ENCODE results near the gene INSM1.

Gene INSM1

DNA sequence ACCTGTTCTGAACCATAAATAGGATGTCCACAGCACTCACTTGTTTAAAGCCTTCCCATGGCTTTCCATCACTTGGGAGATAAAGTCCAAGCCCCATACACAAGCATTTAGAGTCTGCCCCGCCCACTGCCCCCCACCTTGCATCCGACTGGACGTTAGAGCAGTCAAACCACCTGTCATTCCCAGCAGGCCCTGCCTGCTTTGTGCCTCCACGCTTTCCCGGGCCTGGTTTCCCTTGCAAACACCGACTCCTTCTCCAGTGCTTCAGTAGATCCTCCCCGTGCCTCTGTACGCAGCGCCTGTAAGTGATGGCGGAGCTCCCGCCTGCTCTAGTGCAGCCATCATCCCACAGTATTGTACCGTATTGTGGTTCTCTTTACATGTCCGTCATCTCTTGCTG, 38.3 kb upstream of the INSM1 start:
- H3K9ac ChIP-seq (ENCODE audit: low read depth, low read length, poor library complexity, severe bottlenecking) = no peak overlapping the region
- no peaks in the 10 kb centered on the region for H3K9me3 ChIP-seq (ENCODE audit: insufficient read depth, low read depth, low read length)
- H3K4me3 ChIP-seq (ENCODE audit: low read length, poor library complexity, severe bottlenecking) = no peak overlapping the region
- H3K27me3 ChIP-seq (ENCODE audit: insufficient read depth, low read length, poor library complexity, severe bottlenecking) = no peaks in the 10 kb centered on the region
- no peaks in the 10 kb centered on the region for H3K79me2 ChIP-seq (ENCODE audit: insufficient read depth, low read length)
- no peaks in the 10 kb centered on the region for H3K9me2 ChIP-seq (replicated peaks; ENCODE audit: low read depth, low read length)
- H3K4me2 ChIP-seq (ENCODE audit: low read depth, low read length, poor library complexity, severe bottlenecking) = no peak overlapping the region
- no peak overlapping the region for H2AFZ ChIP-seq (ENCODE audit: low read length)
- no peaks in the 10 kb centered on the region for H3K36me3 ChIP-seq (ENCODE audit: insufficient read depth, low read length)
- no peaks in the 10 kb centered on the region for H3F3A ChIP-seq (ENCODE audit: low read depth)
- peaks cover 3% of the 10 kb centered on the region for H3K4me1 ChIP-seq (ENCODE audit: insufficient read depth, low read length, poor library complexity, severe bottlenecking)
- TF ChIP-seq, protein P1, sequence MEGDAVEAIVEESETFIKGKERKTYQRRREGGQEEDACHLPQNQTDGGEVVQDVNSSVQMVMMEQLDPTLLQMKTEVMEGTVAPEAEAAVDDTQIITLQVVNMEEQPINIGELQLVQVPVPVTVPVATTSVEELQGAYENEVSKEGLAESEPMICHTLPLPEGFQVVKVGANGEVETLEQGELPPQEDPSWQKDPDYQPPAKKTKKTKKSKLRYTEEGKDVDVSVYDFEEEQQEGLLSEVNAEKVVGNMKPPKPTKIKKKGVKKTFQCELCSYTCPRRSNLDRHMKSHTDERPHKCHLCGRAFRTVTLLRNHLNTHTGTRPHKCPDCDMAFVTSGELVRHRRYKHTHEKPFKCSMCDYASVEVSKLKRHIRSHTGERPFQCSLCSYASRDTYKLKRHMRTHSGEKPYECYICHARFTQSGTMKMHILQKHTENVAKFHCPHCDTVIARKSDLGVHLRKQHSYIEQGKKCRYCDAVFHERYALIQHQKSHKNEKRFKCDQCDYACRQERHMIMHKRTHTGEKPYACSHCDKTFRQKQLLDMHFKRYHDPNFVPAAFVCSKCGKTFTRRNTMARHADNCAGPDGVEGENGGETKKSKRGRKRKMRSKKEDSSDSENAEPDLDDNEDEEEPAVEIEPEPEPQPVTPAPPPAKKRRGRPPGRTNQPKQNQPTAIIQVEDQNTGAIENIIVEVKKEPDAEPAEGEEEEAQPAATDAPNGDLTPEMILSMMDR (conservative IDR thresholded peaks at IDR 0.05; ENCODE audit: low read length) = no peak
- TF ChIP-seq EZH2phosphoT487 (IDR thresholded peaks at IDR 0.05; ENCODE audit: borderline replicate concordance) = no peak
- no peaks in the 10 kb centered on the region for H4K20me1 ChIP-seq (ENCODE audit: insufficient read depth, low read length, poor library complexity, severe bottlenecking)

DNA sequence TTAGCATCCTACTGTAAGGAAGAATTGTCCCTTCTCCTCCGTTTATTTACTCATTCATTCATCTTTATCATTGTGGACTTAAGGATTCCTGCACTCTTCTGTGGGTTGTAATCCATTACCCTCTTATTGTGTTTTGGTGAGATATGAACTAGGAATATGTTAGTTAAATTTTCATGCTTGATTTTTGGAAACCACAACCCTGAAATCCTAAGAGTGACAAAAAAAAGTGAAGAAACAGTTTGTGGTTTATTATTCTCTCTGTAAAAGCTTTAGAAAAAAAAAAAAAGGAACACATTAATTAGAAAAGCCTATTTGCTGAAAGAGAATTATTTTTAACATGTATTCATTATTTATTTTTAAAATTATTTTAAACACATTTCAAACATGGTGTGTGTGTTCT, 36.7 kb upstream of the INSM1 start:
- Histone ChIP-seq H3K79me2 (ENCODE audit: insufficient read depth, low read length) (no peaks in the 10 kb centered on the region), H2AFZ (ENCODE audit: low read length) (no peak overlapping the region), H3F3A (ENCODE audit: low read depth) (no peaks in the 10 kb centered on the region), H3K27me3 (ENCODE audit: insufficient read depth, low read length, poor library complexity, severe bottlenecking) (no peaks in the 10 kb centered on the region), H4K20me1 (ENCODE audit: insufficient read depth, low read length, poor library complexity, severe bottlenecking) (no peaks in the 10 kb centered on the region), H3K4me2 (ENCODE audit: low read depth, low read length, poor library complexity, severe bottlenecking) (no peak overlapping the region), H3K4me1 (ENCODE audit: insufficient read depth, low read length, poor library complexity, severe bottlenecking) (peaks cover 3% of the 10 kb centered on the region), H3K9me3 (ENCODE audit: insufficient read depth, low read depth, low read length) (no peaks in the 10 kb centered on the region), H3K9ac (ENCODE audit: low read depth, low read length, poor library complexity, severe bottlenecking) (no peak overlapping the region), H3K9me2 (replicated peaks; ENCODE audit: low read depth, low read length) (no peaks in the 10 kb centered on the region), H3K36me3 (ENCODE audit: insufficient read depth, low read length) (no peaks in the 10 kb centered on the region), H3K4me3 (ENCODE audit: low read length, poor library complexity, severe bottlenecking) (no peak overlapping the region)
- TF ChIP-seq EZH2phosphoT487 (IDR thresholded peaks at IDR 0.05; ENCODE audit: borderline replicate concordance) = no peak
- TF ChIP-seq, protein P1 (conservative IDR thresholded peaks at IDR 0.05; ENCODE audit: low read length) = no peak

- H3K9me2 ChIP-seq (replicated peaks; ENCODE audit: low read depth, low read length) = no peaks in the 10 kb centered on the region
- H3K4me3 ChIP-seq (ENCODE audit: low read length, poor library complexity, severe bottlenecking) = no peak overlapping the region
- TF ChIP-seq, protein P1 (conservative IDR thresholded peaks at IDR 0.05; ENCODE audit: low read length) = no peak
- TF ChIP-seq EZH2phosphoT487 (IDR thresholded peaks at IDR 0.05; ENCODE audit: borderline replicate concordance) = no peak
- no peaks in the 10 kb centered on the region for H3K36me3 ChIP-seq (ENCODE audit: insufficient read depth, low read length)
- H3K9ac ChIP-seq (ENCODE audit: low read depth, low read length, poor library complexity, severe bottlenecking) = no peak overlapping the region
- no peaks in the 10 kb centered on the region for H3K9me3 ChIP-seq (ENCODE audit: insufficient read depth, low read depth, low read length)
- no peaks in the 10 kb centered on the region for H3F3A ChIP-seq (ENCODE audit: low read depth)
- no peak overlapping the region for H3K4me2 ChIP-seq (ENCODE audit: low read depth, low read length, poor library complexity, severe bottlenecking)
- no peaks in the 10 kb centered on the region for H3K79me2 ChIP-seq (ENCODE audit: insufficient read depth, low read length)
- H2AFZ ChIP-seq (ENCODE audit: low read length) = 0 out of 2 replicates have a peak overlapping the region, but pooled peaks have one; percentile 41
- no peaks in the 10 kb centered on the region for H3K27me3 ChIP-seq (ENCODE audit: insufficient read depth, low read length, poor library complexity, severe bottlenecking)
- peaks cover 3% of the 10 kb centered on the region for H3K4me1 ChIP-seq (ENCODE audit: insufficient read depth, low read length, poor library complexity, severe bottlenecking)
- no peaks in the 10 kb centered on the region for H4K20me1 ChIP-seq (ENCODE audit: insufficient read depth, low read length, poor library complexity, severe bottlenecking)
Measured at GRCh38 chr20:20331817-20332216, 36.1 kb upstream of the INSM1 start.

Data from Loucy (cell line).